Central memory CD8-positive, alpha-beta T cell (primary cell): ENCODE measurements around the gene ZSCAN30.
"Not testable (repeated sequence)": the region's sequence is repeated elsewhere in the genome, so short reads cannot be mapped to it uniquely, and the experiment has no call there.

Experiments
- ATAC-seq: fragments of 150-1000 bp; cut with Tn5 transposase; replicated peaks from 2 replicates; pipeline ENCODE4 v1.10.0; 2022; ENCODE audit warnings: mild to moderate bottlenecking, moderate FRiP score, moderate number of reproducible peaks; ENCODE audit not compliant: poor library complexity, severe bottlenecking; ENCODE audit errors: extremely low read depth
- DNase-seq, 2 donors: peaks; one replicate each; pipeline ENCODE4 v3.0.0; 2021; ENCODE audit warnings: low spot score in 2 of 2
- H3K27ac Mint-ChIP-seq: one replicate; pipeline ENCODE4 v1.8.0; 2022; ENCODE audit warnings: low read depth, mild to moderate bottlenecking, moderate library complexity, mixed read lengths
- H3K27me3 Mint-ChIP-seq: one replicate; pipeline ENCODE4 v1.8.0; 2022; ENCODE audit warnings: mixed read lengths
- H3K36me3 Mint-ChIP-seq: one replicate; pipeline ENCODE4 v1.8.0; 2022; ENCODE audit warnings: mild to moderate bottlenecking, moderate library complexity, mixed read lengths; ENCODE audit not compliant: insufficient read depth
- H3K4me1 Mint-ChIP-seq: one replicate; pipeline ENCODE4 v1.8.0; 2022; ENCODE audit warnings: mixed read lengths
- H3K4me3 Mint-ChIP-seq: one replicate; pipeline ENCODE4 v1.8.0; 2022; ENCODE audit warnings: mild to moderate bottlenecking, moderate library complexity, mixed read lengths
- H3K9me3 Mint-ChIP-seq: one replicate; pipeline ENCODE4 v1.8.0; 2022; ENCODE audit warnings: mixed read lengths

Gene ZSCAN30

GRCh38 chr18:35244671-35245070 lies 45.4 kb downstream of the ZSCAN30 start:
- no peaks in the 10 kb centered on the region for H3K9me3 Mint-ChIP-seq
- H3K36me3 Mint-ChIP-seq = peaks cover 48% of the 10 kb centered on the region
- ATAC-seq (no peak), DNase-seq (no peak)
- peaks cover 31% of the 10 kb centered on the region for H3K4me1 Mint-ChIP-seq
- no peaks in the 10 kb centered on the region for H3K27me3 Mint-ChIP-seq
- no peak overlapping the region for H3K4me3 Mint-ChIP-seq
- H3K27ac Mint-ChIP-seq = no peak overlapping the region

GRCh38 chr18:35242426-35242825 lies 47.6 kb downstream of the ZSCAN30 start:
- no peak for DNase-seq
- Mint-ChIP-seq H3K9me3 (no peaks in the 10 kb centered on the region), H3K36me3 (peaks cover 39% of the 10 kb centered on the region), H3K4me1 (peaks cover 31% of the 10 kb centered on the region), H3K27ac (peak overlapping the region; percentile 57), H3K4me3 (no peak overlapping the region), H3K27me3 (no peaks in the 10 kb centered on the region)
- no peak for ATAC-seq

- H3K4me1 Mint-ChIP-seq = peaks cover 26% of the 10 kb centered on the region
- no peaks in the 10 kb centered on the region for H3K27me3 Mint-ChIP-seq
- ATAC-seq = no peak
- peaks cover 33% of the 10 kb centered on the region for H3K36me3 Mint-ChIP-seq
- DNase-seq = no peak
- H3K4me3 Mint-ChIP-seq = peak overlapping the region; percentile 96
- peak overlapping the region; percentile 98 for H3K27ac Mint-ChIP-seq
- H3K9me3 Mint-ChIP-seq = no peaks in the 10 kb centered on the region
Measured at GRCh38 chr18:35241448-35241804, 48.6 kb downstream of the ZSCAN30 start.

- Mint-ChIP-seq H3K36me3 (peaks cover 31% of the 10 kb centered on the region), H3K9me3 (no peaks in the 10 kb centered on the region), H3K27ac (peak within 1 kb of the TSS; percentile 98), H3K4me1 (peaks cover 25% of the 10 kb centered on the region), H3K4me3 (peak within 1 kb of the TSS; percentile 96), H3K27me3 (no peaks in the 10 kb centered on the region)
- DNase-seq (peak; percentile 87 to 89), ATAC-seq (peak; percentile 98)
Measured at GRCh38 chr18:35240664-35241447, 49.2 kb downstream of the ZSCAN30 start, which contains the start of gene ZNF397. Gene ZNF397 (plus strand): TSS chr18:35241034. CDS start chr18:35242471, 1,437 bp downstream.

- no peak overlapping the region for H3K4me3 Mint-ChIP-seq
- H3K27me3 Mint-ChIP-seq = no peaks in the 10 kb centered on the region
- H3K27ac Mint-ChIP-seq = no peak overlapping the region
- DNase-seq = no peak
- no peak for ATAC-seq
- peaks cover 17% of the 10 kb centered on the region for H3K36me3 Mint-ChIP-seq
- no peaks in the 10 kb centered on the region for H3K9me3 Mint-ChIP-seq
- H3K4me1 Mint-ChIP-seq = peaks cover 16% of the 10 kb centered on the region
Measured at GRCh38 chr18:35239314-35239713, 50.7 kb downstream of the ZSCAN30 start.

- DNase-seq = no peak
- no peak for ATAC-seq
- no peaks in the 10 kb centered on the region for H3K4me1 Mint-ChIP-seq
- H3K27ac Mint-ChIP-seq = no peak overlapping the region
- H3K4me3 Mint-ChIP-seq = no peak overlapping the region
- no peaks in the 10 kb centered on the region for H3K9me3 Mint-ChIP-seq
- no peaks in the 10 kb centered on the region for H3K27me3 Mint-ChIP-seq
- H3K36me3 Mint-ChIP-seq = peaks cover 9% of the 10 kb centered on the region
Measured at GRCh38 chr18:35236571-35237363, 53.3 kb downstream of the ZSCAN30 start.

- Mint-ChIP-seq H3K27me3 (no peaks in the 10 kb centered on the region), H3K4me1 (peaks cover 4% of the 10 kb centered on the region), H3K4me3 (no peak overlapping the region), H3K9me3 (no peaks in the 10 kb centered on the region), H3K36me3 (peaks cover 1% of the 10 kb centered on the region), H3K27ac (peak overlapping the region; percentile 9)
- peak; percentile 68 to 69 for DNase-seq
- peak; percentile 75 for ATAC-seq
Measured at GRCh38 chr18:35231052-35231451, 59.0 kb downstream of the ZSCAN30 start.

- peaks cover 1% of the 10 kb centered on the region for H3K36me3 Mint-ChIP-seq
- H3K27ac Mint-ChIP-seq = peak overlapping the region; percentile 16
- no peaks in the 10 kb centered on the region for H3K9me3 Mint-ChIP-seq
- ATAC-seq (no peak), DNase-seq (no peak)
- H3K27me3 Mint-ChIP-seq = peaks cover 13% of the 10 kb centered on the region
- H3K4me1 Mint-ChIP-seq = peaks cover 4% of the 10 kb centered on the region
- H3K4me3 Mint-ChIP-seq = no peak overlapping the region
Measured at GRCh38 chr18:35227254-35227653, 62.8 kb downstream of the ZSCAN30 start.

- no peak for ATAC-seq
- DNase-seq = no peak
- Mint-ChIP-seq H3K27ac (no peak overlapping the region), H3K4me3 (no peak overlapping the region), H3K27me3 (peaks cover 13% of the 10 kb centered on the region), H3K4me1 (no peaks in the 10 kb centered on the region), H3K9me3 (no peaks in the 10 kb centered on the region), H3K36me3 (no peaks in the 10 kb centered on the region)
Measured at GRCh38 chr18:35223797-35224196, 66.2 kb downstream of the ZSCAN30 start.

GRCh38 chr18:35220424-35220823 lies 69.6 kb downstream of the ZSCAN30 start:
- DNase-seq (no peak), ATAC-seq (no peak)
- Mint-ChIP-seq H3K27ac (no peak overlapping the region), H3K36me3 (no peaks in the 10 kb centered on the region), H3K9me3 (no peaks in the 10 kb centered on the region), H3K4me1 (no peaks in the 10 kb centered on the region), H3K27me3 (peaks cover 33% of the 10 kb centered on the region), H3K4me3 (no peak overlapping the region)

GRCh38 chr18:35219331-35219730 lies 70.7 kb downstream of the ZSCAN30 start:
- peaks cover 32% of the 10 kb centered on the region for H3K27me3 Mint-ChIP-seq
- not testable (repeated sequence) for ATAC-seq, H3K36me3 Mint-ChIP-seq, H3K4me3 Mint-ChIP-seq, DNase-seq, H3K9me3 Mint-ChIP-seq, H3K4me1 Mint-ChIP-seq, H3K27ac Mint-ChIP-seq

- H3K4me1 Mint-ChIP-seq, H3K9me3 Mint-ChIP-seq, H3K27ac Mint-ChIP-seq, H3K4me3 Mint-ChIP-seq, ATAC-seq, DNase-seq, H3K36me3 Mint-ChIP-seq: not testable (repeated sequence)
- peaks cover 20% of the 10 kb centered on the region for H3K27me3 Mint-ChIP-seq
Measured at GRCh38 chr18:35216611-35217010, 73.4 kb downstream of the ZSCAN30 start.

GRCh38 chr18:35215026-35215425 lies 75.0 kb downstream of the ZSCAN30 start:
- ATAC-seq (no peak), DNase-seq (no peak)

More at GRCh38 chr18:35215026-35215425, 75.0 kb downstream of the ZSCAN30 start:
- H3K27me3 Mint-ChIP-seq = peaks cover 20% of the 10 kb centered on the region
- no peaks in the 10 kb centered on the region for H3K9me3 Mint-ChIP-seq
- no peak overlapping the region for H3K27ac Mint-ChIP-seq
- H3K4me3 Mint-ChIP-seq = no peak overlapping the region
- peaks cover 2% of the 10 kb centered on the region for H3K36me3 Mint-ChIP-seq
- H3K4me1 Mint-ChIP-seq = no peaks in the 10 kb centered on the region
